GM12878 (cell line): Measurements from ENCODE around the gene ENO2. TPM values are rescaled to one million over a fixed set of nuclear protein-coding genes. Genes with fewer than 3 reads are reported as not detected.

Experiments used
- ATAC-seq: fragments of 200-7000 bp; cut with Tn5 transposase; 3 replicates; pipeline ENCODE4 v1.9.1; 2020; ENCODE audit warnings: mild to moderate bottlenecking, moderate library complexity
- BruUV-seq: library from RNA; stranded (reverse); fragments of 400-500 nt; replicated peaks from 2 replicates; lab custom pipeline; 2021; lab: Mats Ljungman, UMichigan
- CTCF ChIA-PET: fragments of 300-600 bp; sonication (Branson Sonifier 250); formaldehyde crosslinking; extraction: SDS; loops from one replicate; lab custom pipeline; 2021; ENCODE audit warnings: inconsistent platforms; lab: Yijun Ruan, JAX
- POLR2A ChIA-PET: fragments of 350-600 bp; formaldehyde crosslinking; extraction: SDS; loops from one replicate; lab custom pipeline; 2021; ENCODE audit warnings: inconsistent platforms; lab: Charles Lee
- RAD21 ChIA-PET: fragments of 300-600 bp; sonication (Branson Sonifier 250); formaldehyde crosslinking; loops from one replicate; lab custom pipeline; 2023; ENCODE audit warnings: antibody characterized with exemption; ENCODE audit not compliant: unreplicated experiment; lab: Charles Lee
- SMC1A ChIA-PET: fragments of 300-600 bp; sonication (Branson Sonifier 250); formaldehyde crosslinking; loops from one replicate; lab custom pipeline; 2023; ENCODE audit not compliant: unreplicated experiment, uncharacterized antibody; lab: Charles Lee
- DNase-seq: peaks from one replicate; pipeline ENCODE4 v3.0.0-alpha.2; 2011; ENCODE audit warnings: low read depth, low spot score
- FAIRE-seq: peaks from 3 replicates; lab custom pipeline; 2011; peaks lifted over from hg19 to GRCh38; lab: Jason Lieb, UNC
- H2AFZ ChIP-seq: 2 replicates; pipeline ENCODE4 v1.6.0; 2011; ENCODE audit warnings: low read depth, low read length, control low read depth; ENCODE audit not compliant: control insufficient read depth
- H3K27ac ChIP-seq: 2 replicates; pipeline ENCODE4 v1.5.1; 2011; ENCODE audit warnings: control low read depth; ENCODE audit not compliant: control insufficient read depth, insufficient read depth
- H3K27me3 ChIP-seq, 2 experiments: replicated peaks in 1 of 2; 2 replicates each; pipeline versions ENCODE4 v1.6.0 to v1.6.1; 2011; ENCODE audit warnings: low read length in 1 of 2; ENCODE audit not compliant: control insufficient read depth in 2 of 2, insufficient read depth in 2 of 2
- H3K36me3 ChIP-seq, 2 experiments: 2 replicates each; pipeline ENCODE4 v1.5.1; 2011; ENCODE audit warnings: low read length in 1 of 2; ENCODE audit not compliant: control insufficient read depth in 2 of 2, insufficient read depth in 2 of 2
- H3K4me1 ChIP-seq: 2 replicates; pipeline ENCODE4 v1.6.1; 2011; ENCODE audit warnings: mild to moderate bottlenecking, low read length, moderate library complexity, mixed read lengths; ENCODE audit not compliant: control insufficient read depth, insufficient read depth
- H3K4me2 ChIP-seq: 2 replicates; pipeline ENCODE4 v1.6.0; 2011; ENCODE audit warnings: control low read depth; ENCODE audit not compliant: control insufficient read depth, insufficient read depth
- H3K4me3 ChIP-seq: fragments of 200-600 bp; sonication (generic); 2 replicates; pipeline ENCODE4 v1.5.1; 2016
- H3K79me2 ChIP-seq: 2 replicates; pipeline ENCODE4 v1.6.0; 2011; ENCODE audit warnings: low read length; ENCODE audit not compliant: control insufficient read depth, insufficient read depth
- H3K9ac ChIP-seq: 2 replicates; pipeline ENCODE4 v1.8.0; 2011; ENCODE audit warnings: low read length, control low read depth, mixed read lengths; ENCODE audit not compliant: control insufficient read depth, insufficient read depth
- H3K9me3 ChIP-seq: replicated peaks from 3 replicates; pipeline ENCODE4 v1.5.1; 2011; ENCODE audit warnings: mild to moderate bottlenecking, low read length; ENCODE audit not compliant: control insufficient read depth, insufficient read depth
- H4K20me1 ChIP-seq: 2 replicates; pipeline ENCODE4 v1.6.0; 2011; ENCODE audit not compliant: control insufficient read depth, insufficient read depth
- BHLHE40 ChIP-seq, 2 experiments: fragments of 450-650 bp in 1 of 2; IDR thresholded peaks; 2 replicates each; pipeline ENCODE4 v1.6.1; 2011 to 2017; ENCODE audit warnings: low read depth in 2 of 2, borderline replicate concordance in 1 of 2, improper control_type of control experiment in 1 of 2, low read length in 1 of 2, mild to moderate bottlenecking in 1 of 2
- CEBPB ChIP-seq, 2 experiments: fragments of 150-350 bp in 1 of 2; IDR thresholded peaks; 2 replicates each; pipeline ENCODE4 v1.6.1; 2012 to 2014; ENCODE audit warnings: low read depth in 2 of 2, low read length in 2 of 2, borderline replicate concordance in 1 of 2, inconsistent platforms in 1 of 2
- EED ChIP-seq: sonication (generic); IDR thresholded peaks from 2 replicates; pipeline ENCODE4 v1.6.1; 2016; ENCODE audit warnings: antibody characterized with exemption, low read depth
- RAD51 ChIP-seq: fragments of 450-650 bp; IDR thresholded peaks from 2 replicates; pipeline ENCODE4 v1.6.1; 2016; ENCODE audit warnings: moderate library complexity, mild to moderate bottlenecking, inconsistent platforms
- RUNX3 ChIP-seq: IDR thresholded peaks from 2 replicates; pipeline ENCODE4 v1.6.1; 2012; ENCODE audit warnings: low read length, inconsistent platforms
- ZNF687 ChIP-seq: fragments of 450-650 bp; IDR thresholded peaks from 2 replicates; pipeline ENCODE4 v1.6.1; 2017; ENCODE audit warnings: mild to moderate bottlenecking, moderate library complexity
- WGBS: methylation state at CpG from one replicate; pipeline ENCODE4 v1.1.6; 2016; ENCODE audit warnings: low lambda C conversion rate; ENCODE audit not compliant: insufficient replicate concordance, insufficient coverage; ENCODE audit errors: missing lambda C conversion rate; 5-methylcytosine and 5-hydroxymethylcytosine counted together
- in situ Hi-C: fragments of 300-500 bp; cut with MboI; formaldehyde crosslinking; loops from 9 replicates; pipeline ENCODE4 v1.14.3; 2018; ENCODE audit warnings: mixed read lengths
- intact Hi-C: fragments of 100-400 bp; cut with micrococcal nuclease; formaldehyde crosslinking; loops from one replicate; pipeline ENCODE4 v1.14.2; 2022; ENCODE audit not compliant: unreplicated experiment
- polyA plus RNA-seq, 11 experiments: library from polyadenylated mRNA; depleted of rRNA in 4 of 11; unstranded in 6 of 11; stranded (reverse) in 5 of 11; fragments of >200 nt; fragmentation: Nextera tagmentation in 4 of 11; fragmentation: Illumina TruSeq in 1 of 11; extraction: Ambion mirVana in 4 of 11; extraction: Trizol in 1 of 11; gene quantifications; 1 replicate in 1 of 11; 2 replicates in 10 of 11; pipeline versions ENCODE4 v1.2.1 to v1.2.3, GENCODE V29; 2011 to 2016; ENCODE audit warnings: inconsistent platforms in 2 of 11, missing spikeins in 2 of 11, low read depth in 1 of 11
- total RNA-seq, 4 experiments: library from RNA; depleted of rRNA in 3 of 4; stranded (reverse); fragments of >200 nt in 3 of 4; fragmentation: Illumina TruSeq in 1 of 4; extraction: Trizol in 1 of 4; gene quantifications; 2 replicates each; pipeline versions ENCODE4 v1.2.1 to v1.2.3, GENCODE V29; 2013 to 2021
- TF ChIP-seq, protein P1 (sequence below): fragments of 450-650 bp; IDR thresholded peaks from 2 replicates; pipeline ENCODE4 v1.6.1; 2016; ENCODE audit warnings: mild to moderate bottlenecking
- TF ChIP-seq, protein P2 (sequence below): IDR thresholded peaks from 2 replicates; pipeline ENCODE4 v1.6.1; 2012; ENCODE audit warnings: low read depth, low read length, improper control_type of control experiment

ENO2 gene
- total and polyA plus RNA-seq, 10 of the 15 experiments (the other 5 are each of a cell fraction or from before 2014, with no cell fraction given) = 24.8 to 196 (median 43.1) TPM

DNA sequence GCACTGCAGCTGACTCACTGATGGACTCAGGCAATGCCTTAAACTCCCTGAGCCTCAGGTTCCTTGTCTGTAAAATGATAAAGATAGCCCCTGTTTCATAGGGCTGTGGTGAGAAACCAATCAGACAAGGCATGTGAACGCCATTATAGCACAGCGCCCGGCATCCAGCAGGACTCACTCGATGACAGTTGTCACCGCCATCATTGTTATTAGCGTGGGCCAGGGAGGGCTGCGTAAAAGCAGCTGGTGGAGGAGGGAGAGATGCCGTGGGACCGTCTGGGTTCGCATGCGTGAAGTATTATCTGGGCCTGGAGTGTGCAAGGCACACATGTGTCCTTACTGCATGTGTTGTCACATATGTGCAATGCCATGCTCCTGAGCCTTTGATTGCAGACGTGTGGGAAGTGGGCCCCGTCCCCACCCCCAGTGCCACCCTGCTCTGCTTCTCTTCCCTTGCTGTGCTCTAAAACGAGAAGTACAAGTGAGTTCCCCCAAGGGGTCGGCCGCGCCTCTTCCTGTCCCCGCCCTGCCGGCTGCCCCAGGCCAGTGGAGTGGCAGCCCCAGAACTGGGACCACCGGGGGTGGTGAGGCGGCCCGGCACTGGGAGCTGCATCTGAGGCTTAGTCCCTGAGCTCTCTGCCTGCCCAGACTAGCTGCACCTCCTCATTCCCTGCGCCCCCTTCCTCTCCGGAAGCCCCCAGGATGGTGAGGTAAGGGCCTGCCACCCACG, 36.6 kb downstream of the ENO2 start, which contains the start of gene PTPN6 (continued):
- TF ChIP-seq ZNF687 = peak; percentile 71

GRCh38 chr12:6951551-6952120, 37.3 kb downstream of the ENO2 start:
- WGBS = 2% methylated on average over 19 of the region's 20 CpGs
- TF ChIP-seq RAD51 (0 out of 2 replicates have a peak, but pooled peaks have one; percentile 41), BHLHE40 (IDR thresholded peaks at IDR 0.05; ENCODE audit: borderline replicate concordance in 1 of 2, low read depth in 2 of 2, low read length in 1 of 2) (no peak), EED (no peak), RUNX3 (no peak), CEBPB (IDR thresholded peaks at IDR 0.05; ENCODE audit: borderline replicate concordance in 1 of 2, low read depth in 2 of 2, low read length in 2 of 2) (no peak)
- TF ChIP-seq, protein P1, sequence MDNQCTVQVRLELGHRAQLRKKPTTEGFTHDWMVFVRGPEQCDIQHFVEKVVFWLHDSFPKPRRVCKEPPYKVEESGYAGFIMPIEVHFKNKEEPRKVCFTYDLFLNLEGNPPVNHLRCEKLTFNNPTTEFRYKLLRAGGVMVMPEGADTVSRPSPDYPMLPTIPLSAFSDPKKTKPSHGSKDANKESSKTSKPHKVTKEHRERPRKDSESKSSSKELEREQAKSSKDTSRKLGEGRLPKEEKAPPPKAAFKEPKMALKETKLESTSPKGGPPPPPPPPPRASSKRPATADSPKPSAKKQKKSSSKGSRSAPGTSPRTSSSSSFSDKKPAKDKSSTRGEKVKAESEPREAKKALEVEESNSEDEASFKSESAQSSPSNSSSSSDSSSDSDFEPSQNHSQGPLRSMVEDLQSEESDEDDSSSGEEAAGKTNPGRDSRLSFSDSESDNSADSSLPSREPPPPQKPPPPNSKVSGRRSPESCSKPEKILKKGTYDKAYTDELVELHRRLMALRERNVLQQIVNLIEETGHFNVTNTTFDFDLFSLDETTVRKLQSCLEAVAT = peak; percentile 15; the same call in 1 of the 2 replicates
- TF ChIP-seq, protein P2, sequence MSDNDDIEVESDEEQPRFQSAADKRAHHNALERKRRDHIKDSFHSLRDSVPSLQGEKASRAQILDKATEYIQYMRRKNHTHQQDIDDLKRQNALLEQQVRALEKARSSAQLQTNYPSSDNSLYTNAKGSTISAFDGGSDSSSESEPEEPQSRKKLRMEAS = peak; percentile 4; the same call in 1 of the 2 replicates
- H3K4me1 ChIP-seq = peaks cover 73% of the 10 kb centered on the region
- CTCF ChIA-PET = interaction anchor here (0.8 to 11.6 kb wide), 6 partner anchors 8 to 100 kb away, joined by 3 to 645 read pairs (median 4); partner anchors contain the start of genes C12orf57, CDCA3 and RNU7-1
- POLR2A ChIA-PET = interaction anchor here (0.6 to 17.8 kb wide), 7 partner anchors 8 to 324 kb away, joined by 3 to 524 read pairs (median 6); partner anchors contain the start of genes C12orf57, LRRC23, RNU7-1 and TPI1
- no peaks in the 10 kb centered on the region for H3K9me3 ChIP-seq
- DNase-seq = no peak
- H3K4me3 ChIP-seq = peak overlapping the region; percentile 95
- H2AFZ ChIP-seq = no peak overlapping the region
- FAIRE-seq = no peak
- H4K20me1 ChIP-seq = no peaks in the 10 kb centered on the region
- H3K27me3 ChIP-seq = no peaks in the 10 kb centered on the region
- SMC1A ChIA-PET = interaction anchor here (1.6 to 11.6 kb wide), 2 partner anchors 8 to 9 kb away, joined by 6 to 395 read pairs; partner anchors contain the start of genes C12orf57 and RNU7-1
- in situ Hi-C loops (loop anchor here (25.0 kb wide), 1 partner anchor 1686 kb away; no protein-coding TSS in a partner anchor), intact Hi-C loops (no loop called here)
- peak overlapping the region; percentile 99 for H3K27ac ChIP-seq
- BruUV-seq = no TSS peak
- peak; percentile 10 for ATAC-seq
- peaks cover 82% of the 10 kb centered on the region for H3K79me2 ChIP-seq
- peak overlapping the region; percentile 99 for H3K9ac ChIP-seq
- H3K36me3 ChIP-seq = peaks cover 6 to 23% of the 10 kb centered on the region in 2 experiments
- peak overlapping the region; percentile 99 for H3K4me2 ChIP-seq
- RAD21 ChIA-PET = interaction anchor here (1.1 to 3.4 kb wide), 6 partner anchors 8 to 83 kb away, joined by 3 to 16 read pairs (median 6); partner anchors contain the start of genes C12orf57 and RNU7-1
